Measurements from ENCODE around the gene PTPRN2.
"Not testable (repeated sequence)": the region's sequence is repeated elsewhere in the genome, so short reads cannot be mapped to it uniquely, and the experiment has no call there.

Gene PTPRN2

DNA sequence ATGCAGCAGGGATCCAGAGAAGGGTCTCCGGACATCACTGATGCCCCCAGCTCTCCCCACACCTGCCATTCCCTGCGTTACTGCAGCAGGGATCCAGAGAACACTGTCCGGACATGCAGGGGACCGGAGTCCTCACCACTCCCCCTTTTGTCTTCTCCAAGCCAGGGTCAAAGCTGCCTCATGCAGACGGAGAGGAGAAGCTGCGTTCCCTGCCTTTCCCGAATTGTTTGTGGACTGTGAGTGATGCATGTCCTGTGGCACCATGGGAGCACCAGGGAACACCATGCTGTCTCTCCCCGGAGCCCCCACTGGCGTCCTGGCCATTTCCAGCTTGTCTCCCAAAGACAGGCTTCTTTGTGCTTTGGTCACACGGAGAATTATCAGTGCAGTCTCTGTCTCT, 599.7 kb downstream of the PTPRN2 start:
- H3K36me3 Mint-ChIP-seq (ENCODE audit: low read depth) = no peaks in the 10 kb centered on the region
- H3K4me1 Mint-ChIP-seq (ENCODE audit: low read depth) = no peaks in the 10 kb centered on the region
- no peak for DNase-seq
- no peaks in the 10 kb centered on the region for H3K27me3 Mint-ChIP-seq
- no peak overlapping the region for H3K4me3 Mint-ChIP-seq
- no peaks in the 10 kb centered on the region for H3K9me3 Mint-ChIP-seq
- no peak overlapping the region for H3K27ac Mint-ChIP-seq

DNA sequence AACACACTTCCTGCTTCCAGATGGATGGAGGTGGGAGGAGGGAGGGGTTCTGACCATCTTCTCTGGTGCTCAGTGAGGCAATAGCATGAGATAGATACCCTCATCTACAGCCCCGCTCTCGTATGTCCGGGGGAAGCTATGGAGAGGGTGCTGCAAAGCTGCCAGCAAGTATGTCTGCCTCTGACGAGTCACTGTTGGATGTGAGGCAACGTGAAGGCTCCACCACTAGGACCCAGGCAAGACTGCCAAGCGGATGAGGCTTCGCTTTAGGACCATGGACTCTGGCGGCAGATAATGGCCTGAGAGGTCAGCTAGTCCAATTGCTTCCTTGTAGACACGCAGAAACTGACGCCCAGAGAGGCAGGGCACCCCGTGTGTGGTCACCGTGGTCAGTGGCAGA, 601.6 kb downstream of the PTPRN2 start:
- H3K4me3 Mint-ChIP-seq = no peak overlapping the region
- DNase-seq = no peak
- no peaks in the 10 kb centered on the region for H3K36me3 Mint-ChIP-seq (ENCODE audit: low read depth)
- no peaks in the 10 kb centered on the region for H3K4me1 Mint-ChIP-seq (ENCODE audit: low read depth)
- no peak overlapping the region for H3K27ac Mint-ChIP-seq
- H3K27me3 Mint-ChIP-seq = no peaks in the 10 kb centered on the region
- H3K9me3 Mint-ChIP-seq = no peaks in the 10 kb centered on the region

GRCh38 chr7:157985636-157986035, 602.0 kb downstream of the PTPRN2 start:
- Mint-ChIP-seq H3K4me3 (no peak overlapping the region), H3K4me1 (ENCODE audit: low read depth) (no peaks in the 10 kb centered on the region), H3K27me3 (no peaks in the 10 kb centered on the region), H3K9me3 (no peaks in the 10 kb centered on the region), H3K36me3 (ENCODE audit: low read depth) (no peaks in the 10 kb centered on the region), H3K27ac (no peak overlapping the region)
- no peak for DNase-seq

DNA sequence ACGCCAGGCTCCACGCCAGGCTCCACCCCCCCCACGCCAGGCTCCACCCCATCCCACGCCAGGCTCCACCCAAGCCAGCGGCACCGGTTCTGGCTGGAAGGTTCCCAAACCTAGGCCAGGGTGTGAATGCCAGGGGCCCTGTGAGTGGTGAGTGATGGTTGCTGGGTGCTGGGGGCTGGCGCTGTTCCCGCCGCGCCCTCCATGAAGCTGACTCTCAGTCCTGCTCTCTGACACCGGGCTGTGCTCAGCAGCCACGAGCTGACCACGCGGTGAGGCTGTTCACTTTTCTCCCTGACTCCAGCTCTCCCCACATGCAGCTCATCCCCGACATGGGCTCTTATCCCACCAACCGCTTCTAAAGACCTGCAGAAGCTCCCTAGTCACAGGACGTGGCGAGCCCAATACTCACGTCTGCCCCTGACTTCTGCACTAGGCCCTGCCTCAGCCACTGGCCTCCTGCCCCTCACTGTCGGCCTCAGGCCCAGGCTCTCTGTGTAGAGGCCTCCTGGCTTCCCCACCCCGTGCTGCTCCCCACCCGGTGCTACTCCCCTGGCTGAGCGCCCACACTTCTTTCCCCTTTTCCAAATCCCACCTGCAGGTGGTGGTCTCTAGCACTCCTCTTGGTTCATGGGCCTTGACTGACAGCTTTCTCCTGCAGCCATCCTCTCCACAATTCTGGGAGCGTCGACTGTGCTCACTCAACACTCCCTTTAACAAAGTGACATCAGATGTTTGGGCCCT, 603.0 kb downstream of the PTPRN2 start:
- H3K36me3 Mint-ChIP-seq (ENCODE audit: low read depth) = no peaks in the 10 kb centered on the region
- no peaks in the 10 kb centered on the region for H3K9me3 Mint-ChIP-seq
- no peak overlapping the region for H3K4me3 Mint-ChIP-seq
- no peaks in the 10 kb centered on the region for H3K4me1 Mint-ChIP-seq (ENCODE audit: low read depth)
- no peak for DNase-seq
- no peaks in the 10 kb centered on the region for H3K27me3 Mint-ChIP-seq
- no peak overlapping the region for H3K27ac Mint-ChIP-seq

DNA sequence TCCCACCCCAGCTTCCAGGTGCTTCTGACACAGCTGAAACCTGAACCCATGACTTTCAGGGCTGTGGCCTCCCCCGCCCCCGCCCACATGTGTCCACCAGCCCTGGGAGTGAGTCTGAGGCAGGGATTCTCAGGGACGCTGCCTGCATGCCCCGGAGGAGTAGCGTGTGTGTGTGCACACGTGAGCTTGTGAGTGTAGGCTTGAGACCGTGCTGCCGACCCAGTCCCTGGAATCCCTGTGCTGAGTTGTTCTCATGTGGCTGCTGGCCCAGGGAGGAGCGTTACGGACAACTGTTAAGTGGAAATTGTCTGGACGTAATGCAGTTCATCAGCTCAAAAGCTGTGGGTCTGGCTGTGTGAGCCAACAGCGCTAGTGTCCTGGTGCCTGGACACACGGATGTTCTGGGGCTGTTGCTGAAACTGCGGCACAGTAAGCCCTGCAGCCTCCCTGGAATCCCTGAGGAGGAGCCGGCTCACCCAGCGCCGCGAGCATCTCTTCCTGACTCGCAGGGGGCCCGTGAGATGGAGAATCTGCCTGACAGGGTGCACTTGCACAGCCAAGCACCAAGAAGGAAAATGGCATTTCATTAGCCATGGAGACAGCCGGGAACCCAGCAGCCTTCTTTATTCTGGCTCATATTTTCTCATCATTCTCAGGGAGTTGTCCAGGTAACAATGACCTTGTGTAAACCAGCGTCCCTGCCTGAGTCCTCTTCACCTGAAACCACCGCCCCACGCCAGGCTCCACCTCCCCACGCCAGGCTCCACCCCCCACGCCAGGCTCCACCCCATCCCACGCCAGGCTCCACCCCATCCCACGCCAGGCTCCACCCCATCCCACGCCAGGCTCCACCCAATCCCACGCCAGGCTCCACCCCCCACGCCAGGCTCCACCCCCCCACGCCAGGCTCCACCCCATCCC, 603.9 kb downstream of the PTPRN2 start:
- no peak for DNase-seq
- Mint-ChIP-seq H3K27ac (no peak overlapping the region), H3K36me3 (ENCODE audit: low read depth) (no peaks in the 10 kb centered on the region), H3K27me3 (no peaks in the 10 kb centered on the region), H3K9me3 (no peaks in the 10 kb centered on the region), H3K4me1 (ENCODE audit: low read depth) (no peaks in the 10 kb centered on the region), H3K4me3 (no peak overlapping the region)

DNA sequence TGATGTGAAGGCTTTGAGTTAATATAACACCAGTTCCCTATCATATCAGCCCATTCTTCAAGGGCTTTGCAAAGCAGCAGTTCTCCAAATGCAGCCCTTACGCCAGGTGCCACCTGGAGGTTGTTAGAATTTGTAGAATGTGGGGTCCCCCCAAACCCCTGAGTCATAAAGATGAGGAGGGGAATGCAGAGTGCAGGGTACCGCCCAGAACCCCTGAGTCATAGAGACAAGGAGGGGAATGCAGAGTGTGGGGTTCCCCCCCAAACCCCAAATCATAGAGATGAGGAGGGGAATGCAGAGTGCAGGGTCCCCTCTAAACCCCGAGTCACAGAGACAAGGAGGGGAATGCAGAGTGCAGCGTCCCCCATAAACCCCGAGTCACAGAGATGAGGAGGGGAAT, 605.8 kb downstream of the PTPRN2 start:
- no peak for DNase-seq
- H3K4me1 Mint-ChIP-seq (ENCODE audit: low read depth) = no peaks in the 10 kb centered on the region
- no peaks in the 10 kb centered on the region for H3K27me3 Mint-ChIP-seq
- H3K9me3 Mint-ChIP-seq = no peaks in the 10 kb centered on the region
- no peaks in the 10 kb centered on the region for H3K36me3 Mint-ChIP-seq (ENCODE audit: low read depth)
- H3K27ac Mint-ChIP-seq = no peak overlapping the region
- H3K4me3 Mint-ChIP-seq = no peak overlapping the region

- no peaks in the 10 kb centered on the region for H3K9me3 Mint-ChIP-seq
- H3K36me3 Mint-ChIP-seq (ENCODE audit: low read depth) = no peaks in the 10 kb centered on the region
- H3K4me3 Mint-ChIP-seq = no peak overlapping the region
- no peak for DNase-seq
- no peak overlapping the region for H3K27ac Mint-ChIP-seq
- H3K4me1 Mint-ChIP-seq (ENCODE audit: low read depth) = no peaks in the 10 kb centered on the region
- H3K27me3 Mint-ChIP-seq = no peaks in the 10 kb centered on the region
Observed at GRCh38 chr7:157980774-157981173, 606.8 kb downstream of the PTPRN2 start.

DNA sequence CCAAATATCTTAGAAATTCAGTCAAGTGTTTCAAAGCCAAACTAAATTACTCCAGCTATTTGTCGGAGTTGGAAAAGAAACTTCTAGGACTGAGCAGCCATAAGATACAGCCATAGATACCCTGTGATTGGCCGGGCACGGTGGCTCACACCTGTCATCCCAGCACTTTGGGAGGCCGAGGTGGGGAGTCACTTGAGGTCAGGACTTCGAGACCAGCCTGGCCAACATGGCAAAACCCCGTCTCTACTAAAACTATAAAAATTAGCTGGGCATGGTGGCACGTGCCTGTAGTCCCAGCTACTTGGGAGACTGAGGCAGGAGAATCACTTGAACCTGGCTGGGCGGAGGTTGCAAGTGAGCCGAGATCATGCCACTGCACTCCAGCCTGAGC, 607.3 kb downstream of the PTPRN2 start:
- not testable (repeated sequence) for H3K9me3 Mint-ChIP-seq; H3K4me1 Mint-ChIP-seq (ENCODE audit: low read depth); H3K27me3 Mint-ChIP-seq; H3K36me3 Mint-ChIP-seq (ENCODE audit: low read depth); H3K27ac Mint-ChIP-seq; H3K4me3 Mint-ChIP-seq; DNase-seq

- Mint-ChIP-seq H3K4me3 (no peak overlapping the region), H3K9me3 (peaks cover 7% of the 10 kb centered on the region), H3K36me3 (ENCODE audit: low read depth) (no peaks in the 10 kb centered on the region), H3K27me3 (no peaks in the 10 kb centered on the region), H3K27ac (no peak overlapping the region), H3K4me1 (ENCODE audit: low read depth) (no peaks in the 10 kb centered on the region)
- DNase-seq = no peak
Observed at GRCh38 chr7:157979636-157980340, 607.8 kb downstream of the PTPRN2 start.

- Mint-ChIP-seq H3K9me3 (peaks cover 9% of the 10 kb centered on the region), H3K4me1 (ENCODE audit: low read depth) (no peaks in the 10 kb centered on the region), H3K4me3 (no peak overlapping the region), H3K36me3 (ENCODE audit: low read depth) (no peaks in the 10 kb centered on the region), H3K27me3 (no peaks in the 10 kb centered on the region), H3K27ac (no peak overlapping the region)
- no peak for DNase-seq
Observed at GRCh38 chr7:157978766-157979165, 608.9 kb downstream of the PTPRN2 start.

DNA sequence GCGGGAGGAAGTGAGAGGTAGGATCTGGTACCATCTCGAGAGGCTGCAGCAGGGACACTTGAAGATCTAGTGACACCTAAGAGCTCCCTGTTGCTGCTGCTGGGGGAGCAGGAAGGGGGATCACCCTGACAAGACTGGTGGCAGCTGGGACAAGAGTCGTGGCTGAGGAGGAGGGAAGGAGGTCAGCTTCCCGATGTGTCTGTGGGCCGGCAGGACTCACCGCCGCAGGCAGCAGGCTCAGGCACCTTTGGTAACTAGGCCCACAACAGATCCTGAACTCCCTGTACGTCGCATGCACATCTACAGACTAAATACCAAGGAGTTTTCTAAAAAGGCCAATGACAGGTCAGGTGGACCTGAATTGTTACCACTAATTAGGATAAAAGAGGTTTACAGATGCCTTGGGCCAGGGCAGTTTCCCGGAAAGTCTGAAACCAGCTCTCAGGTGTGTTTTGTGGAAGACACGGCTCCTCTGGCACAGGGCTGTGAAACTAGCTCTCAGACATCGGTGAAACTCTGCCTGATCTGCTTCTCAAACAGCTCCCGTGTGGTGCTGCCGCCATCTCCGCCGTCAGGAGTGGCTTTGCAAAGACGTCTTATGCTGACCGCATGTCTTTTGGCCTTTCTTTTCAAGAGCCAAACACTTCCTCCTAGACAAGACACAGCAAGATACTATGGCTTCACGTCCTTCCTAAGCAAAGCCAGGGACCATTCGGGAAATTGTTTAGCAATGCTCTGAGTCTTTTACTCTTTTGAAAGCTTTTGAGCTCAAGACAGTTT, 609.7 kb downstream of the PTPRN2 start:
- H3K27ac Mint-ChIP-seq = no peak overlapping the region

DNA sequence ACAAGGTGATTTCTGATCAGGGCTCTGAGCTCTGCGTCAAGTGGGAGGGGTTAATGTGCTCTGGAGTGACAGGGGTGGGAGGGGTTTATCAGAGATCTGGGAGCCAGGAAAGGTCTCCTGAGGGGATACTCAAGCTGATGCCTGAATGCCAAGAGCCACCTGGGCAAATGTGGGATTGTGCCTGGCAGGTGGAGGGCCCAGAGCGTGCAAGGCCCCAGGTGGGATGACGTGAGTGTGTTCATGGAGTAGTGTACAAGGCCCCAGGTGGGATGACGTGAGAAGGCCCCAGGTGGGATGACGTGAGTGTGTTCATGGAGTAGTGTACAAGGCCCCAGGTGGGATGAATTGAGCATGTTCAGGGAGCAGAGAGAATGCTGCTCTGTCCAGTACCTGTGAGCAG, 610.3 kb downstream of the PTPRN2 start:
- Mint-ChIP-seq H3K4me3 (no peak overlapping the region), H3K27me3 (no peaks in the 10 kb centered on the region), H3K9me3 (peaks cover 17% of the 10 kb centered on the region), H3K36me3 (ENCODE audit: low read depth) (no peaks in the 10 kb centered on the region), H3K4me1 (ENCODE audit: low read depth) (no peaks in the 10 kb centered on the region), H3K27ac (no peak overlapping the region)
- DNase-seq = no peak

More for the DNA sequence above, 609.7 kb downstream of the PTPRN2 start:
- DNase-seq = no peak
- no peak overlapping the region for H3K4me3 Mint-ChIP-seq
- H3K4me1 Mint-ChIP-seq (ENCODE audit: low read depth) = no peaks in the 10 kb centered on the region
- H3K36me3 Mint-ChIP-seq (ENCODE audit: low read depth) = no peaks in the 10 kb centered on the region
- H3K27me3 Mint-ChIP-seq = no peaks in the 10 kb centered on the region
- H3K9me3 Mint-ChIP-seq = peaks cover 16% of the 10 kb centered on the region

GRCh38 chr7:157976406-157976805, 611.2 kb downstream of the PTPRN2 start:
- Mint-ChIP-seq H3K4me3 (no peak overlapping the region), H3K4me1 (ENCODE audit: low read depth) (no peaks in the 10 kb centered on the region), H3K27me3 (no peaks in the 10 kb centered on the region), H3K27ac (no peak overlapping the region), H3K36me3 (ENCODE audit: low read depth) (no peaks in the 10 kb centered on the region), H3K9me3 (peaks cover 22% of the 10 kb centered on the region)
- DNase-seq = no peak

Data from activated T-cell treated with anti-CD3 and anti-CD28 coated beads, Interleukin-2, amount 50 U/mL, for 24 hours (primary cell).